ENCODE measurements around the gene ARAP2.

Gene ARAP2

GRCh38 chr4:36039026-36039425 is 205.3 kb downstream of the ARAP2 start:
- no peak for DNase-seq (ENCODE audit: low spot score)

- no peak for DNase-seq (ENCODE audit: low spot score)
Observed at GRCh38 chr4:36038491-36038890, 205.8 kb downstream of the ARAP2 start.

- DNase-seq (ENCODE audit: low spot score): no peak
Observed at GRCh38 chr4:36037127-36037526, 207.2 kb downstream of the ARAP2 start.

GRCh38 chr4:36029951-36030350 is 214.4 kb downstream of the ARAP2 start:
- DNase-seq (ENCODE audit: low spot score): no peak

- no peak for DNase-seq (ENCODE audit: low spot score)
Observed at GRCh38 chr4:36027203-36027602, 217.1 kb downstream of the ARAP2 start.

- DNase-seq (ENCODE audit: low spot score): no peak
Observed at GRCh38 chr4:36026348-36026880, 217.9 kb downstream of the ARAP2 start.

GRCh38 chr4:36024901-36025660 is 219.2 kb downstream of the ARAP2 start:
- no peak for DNase-seq (ENCODE audit: low spot score)

GRCh38 chr4:36020351-36020750 is 224.0 kb downstream of the ARAP2 start:
- no peak for DNase-seq (ENCODE audit: low spot score)
